ENCODE results near the gene ARIH2. TPM values are rescaled to one million over a fixed set of nuclear protein-coding genes. Genes with fewer than 3 reads are reported as not detected.

ARIH2 gene
- total RNA-seq, 4 donors from 2014 or later, result 92.2 to 143 (median 123) TPM

- Histone ChIP-seq H3K27me3 (no peaks in the 10 kb centered on the region), H3K4me1 (no peaks in the 10 kb centered on the region), H3K27ac (no peak overlapping the region), H3K36me3 (peaks cover 3 to 100% of the 10 kb centered on the region in 2 donors), H3K9me3 (no peaks in the 10 kb centered on the region), H3K4me3 (no peak overlapping the region)
- TF ChIP-seq EP300 (IDR thresholded peaks at IDR 0.05), result no peak
- TF ChIP-seq POLR2AphosphoS5 (IDR thresholded peaks at IDR 0.05), result no peak
- no peak for TF ChIP-seq POLR2A (IDR thresholded peaks at IDR 0.05)
- no peak for TF ChIP-seq CTCF (IDR thresholded peaks at IDR 0.05)
- WGBS, 2 donors (ENCODE audit: low coverage in 1 of 2), result 82 to 86% methylated on average over 5 of the region's 10 CpGs
- ATAC-seq, result no peak
Measured at GRCh38 chr3:48974076-48974864, 55.6 kb downstream of the ARIH2 start.

GRCh38 chr3:48979451-48979850, 60.8 kb downstream of the ARIH2 start:
- no peak for ATAC-seq
- Histone ChIP-seq H3K27me3 (no peaks in the 10 kb centered on the region), H3K9me3 (no peaks in the 10 kb centered on the region), H3K4me1 (no peaks in the 10 kb centered on the region), H3K27ac (no peak overlapping the region), H3K36me3 (peaks cover 0 to 100% of the 10 kb centered on the region in 2 donors), H3K4me3 (no peak overlapping the region)
- TF ChIP-seq POLR2AphosphoS5 (IDR thresholded peaks at IDR 0.05) (no peak), EP300 (IDR thresholded peaks at IDR 0.05) (no peak)
- WGBS, 2 donors (ENCODE audit: low coverage in 1 of 2), result 83 to 100% methylated on average over 3 of the region's 3 CpGs

GRCh38 chr3:48980295-48980694, 61.7 kb downstream of the ARIH2 start:
- Histone ChIP-seq H3K9me3 (no peaks in the 10 kb centered on the region), H3K27ac (no peak overlapping the region), H3K4me1 (no peaks in the 10 kb centered on the region), H3K36me3 (peaks cover 0 to 100% of the 10 kb centered on the region in 2 donors), H3K4me3 (no peak overlapping the region), H3K27me3 (no peaks in the 10 kb centered on the region)
- WGBS, 2 donors (ENCODE audit: low coverage in 1 of 2), result 81 to 86% methylated on average over 2 to 4 of the region's 4 CpGs
- no peak for TF ChIP-seq EP300 (IDR thresholded peaks at IDR 0.05)
- TF ChIP-seq POLR2AphosphoS5 (IDR thresholded peaks at IDR 0.05), result no peak
- no peak for TF ChIP-seq POLR2A (IDR thresholded peaks at IDR 0.05)
- no peak for TF ChIP-seq CTCF (IDR thresholded peaks at IDR 0.05)
- ATAC-seq, result no peak

- Histone ChIP-seq H3K4me1 (no peaks in the 10 kb centered on the region), H3K4me3 (no peak overlapping the region), H3K36me3 (peaks cover 0 to 100% of the 10 kb centered on the region in 2 donors), H3K27ac (no peak overlapping the region), H3K9me3 (no peaks in the 10 kb centered on the region), H3K27me3 (no peaks in the 10 kb centered on the region)
- ATAC-seq, result no peak
- TF ChIP-seq POLR2A (IDR thresholded peaks at IDR 0.05) (no peak), POLR2AphosphoS5 (IDR thresholded peaks at IDR 0.05) (no peak), CTCF (IDR thresholded peaks at IDR 0.05) (no peak), EP300 (IDR thresholded peaks at IDR 0.05) (no peak)
Measured at GRCh38 chr3:48982016-48982415, 63.4 kb downstream of the ARIH2 start.

- WGBS, 2 donors (ENCODE audit: low coverage in 1 of 2), result 53% methylated on average over 2 to 3 of the region's 5 CpGs
- Histone ChIP-seq H3K4me1 (peaks cover 0 to 2% (median 0%) of the 10 kb centered on the region in 3 donors), H3K9me3 (no peaks in the 10 kb centered on the region), H3K27me3 (no peaks in the 10 kb centered on the region), H3K27ac (no peak overlapping the region), H3K36me3 (peaks cover 0 to 95% of the 10 kb centered on the region in 2 donors), H3K4me3 (no peak overlapping the region)
- ATAC-seq, result no peak
- TF ChIP-seq POLR2AphosphoS5 (IDR thresholded peaks at IDR 0.05) (no peak), POLR2A (IDR thresholded peaks at IDR 0.05) (no peak), EP300 (IDR thresholded peaks at IDR 0.05) (no peak), CTCF (IDR thresholded peaks at IDR 0.05) (no peak)
Measured at GRCh38 chr3:48982686-48983085, 64.0 kb downstream of the ARIH2 start.
